NK-92 (cell line): Measurements from ENCODE around the gene SERP1.

Source experiments
- DNase-seq: peaks from one replicate; lab custom pipeline; 2025; ENCODE audit not compliant: unreplicated experiment; lab: John Stamatoyannopoulos, UW

Gene SERP1

GRCh38 chr3:150494411-150494977 lies 51.8 kb downstream of the SERP1 start:
- DNase-seq, result no peak
